Stimulated activated CD4-positive, alpha-beta T cell treated with anti-CD3 and anti-CD28 coated beads, Interleukin-1b, Interleukin-23, amount 100 ng/mL, for 24 hours (primary cell): Measurements from ENCODE around the gene CNDP2.

Source experiments
- DNase-seq, 4 experiments: peaks; one replicate each; pipeline ENCODE4 v3.0.0-alpha.2; 2020; ENCODE audit warnings: low read depth in 4 of 4, low spot score in 1 of 4

Gene CNDP2

GRCh38 chr18:74495581-74496507 lies at the start of gene CNDP2:
CNDP2 (plus strand) TSS chr18:74496363; CDS start chr18:74499974, 3,611 bp downstream.
- DNase-seq, result peak; percentile 99 to 100 (median 99)

GRCh38 chr18:74446631-74447403 lies 49.3 kb upstream of the CNDP2 start:
- DNase-seq, result no peak

- DNase-seq, result no peak
Measured at GRCh38 chr18:74447404-74448152, 48.6 kb upstream of the CNDP2 start.

GRCh38 chr18:74450626-74451025 lies 45.5 kb upstream of the CNDP2 start:
- no peak for DNase-seq

- no peak for DNase-seq
Measured at GRCh38 chr18:74451148-74451547, 45.0 kb upstream of the CNDP2 start.

GRCh38 chr18:74453016-74453566 lies 43.1 kb upstream of the CNDP2 start:
- no peak for DNase-seq

GRCh38 chr18:74453642-74454198 lies 42.4 kb upstream of the CNDP2 start:
- DNase-seq, result no peak

GRCh38 chr18:74454279-74454751 lies 41.8 kb upstream of the CNDP2 start:
- DNase-seq, result no peak

- DNase-seq, result no peak
Measured at GRCh38 chr18:74455386-74455785, 40.8 kb upstream of the CNDP2 start.

- no peak for DNase-seq
Measured at GRCh38 chr18:74456017-74456348, 40.2 kb upstream of the CNDP2 start.

GRCh38 chr18:74456349-74457042 lies 39.7 kb upstream of the CNDP2 start:
- DNase-seq, result no peak

GRCh38 chr18:74457043-74457724 lies 39.0 kb upstream of the CNDP2 start, which contains the start of gene DIPK1C:
DIPK1C (minus strand) TSS chr18:74457308; CDS start chr18:74457259, 49 bp downstream.
- no peak for DNase-seq

GRCh38 chr18:74457725-74458421 lies 38.3 kb upstream of the CNDP2 start:
- no peak for DNase-seq

- no peak for DNase-seq
Measured at GRCh38 chr18:74459889-74460288, 36.3 kb upstream of the CNDP2 start.

- DNase-seq, result no peak
Measured at GRCh38 chr18:74460825-74461224, 35.3 kb upstream of the CNDP2 start.

- no peak for DNase-seq
Measured at GRCh38 chr18:74463254-74463653, 32.9 kb upstream of the CNDP2 start.

GRCh38 chr18:74463983-74464382 lies 32.2 kb upstream of the CNDP2 start:
- no peak for DNase-seq

GRCh38 chr18:74465775-74466174 lies 30.4 kb upstream of the CNDP2 start:
- DNase-seq, result no peak

GRCh38 chr18:74468547-74469061 lies 27.6 kb upstream of the CNDP2 start:
- no peak for DNase-seq
